MG63 (cell line): ENCODE data around the gene GAGE13. TPM values are rescaled to one million over a fixed set of nuclear protein-coding genes. Genes with fewer than 3 reads are reported as not detected.
"Not testable (repeated sequence)": the region's sequence is repeated elsewhere in the genome, so short reads cannot be mapped to it uniquely, and the experiment has no call there.

Experiments
- DNase-seq: peaks from one replicate; pipeline ENCODE4 v3.0.0-alpha.2; 2020
- H3K27me3 ChIP-seq: fragments of 250-450 bp; sonication (Bioruptor Pico); 2 replicates; pipeline ENCODE4 v1.5.1; 2020; ENCODE audit warnings: mild to moderate bottlenecking, moderate library complexity
- H3K36me3 ChIP-seq: fragments of 250-450 bp; sonication (Bioruptor Pico); 2 replicates; pipeline ENCODE4 v1.5.1; 2020; ENCODE audit warnings: mild to moderate bottlenecking, moderate library complexity
- H3K4me3 ChIP-seq: fragments of 250-450 bp; sonication (Bioruptor Pico); 2 replicates; pipeline ENCODE4 v1.5.1; 2020; ENCODE audit warnings: mild to moderate bottlenecking, moderate library complexity
- H3K9me3 ChIP-seq: fragments of 250-450 bp; sonication (Bioruptor Pico); 2 replicates; pipeline ENCODE4 v1.5.1; 2020; ENCODE audit warnings: mild to moderate bottlenecking, moderate library complexity
- total RNA-seq: library from RNA; depleted of rRNA; stranded (reverse); fragments of >200 nt; shearing (Covaris generic); gene quantifications from 2 replicates; pipeline ENCODE4 v1.2.3, GENCODE V29; 2014; ENCODE audit warnings: low replicate concordance; rRNA removed

The GAGE13 gene, protein sequence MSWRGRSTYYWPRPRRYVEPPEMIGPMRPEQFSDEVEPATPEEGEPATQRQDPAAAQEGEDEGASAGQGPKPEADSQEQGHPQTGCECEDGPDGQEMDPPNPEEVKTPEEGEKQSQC
- not detected in 2 replicates for total RNA-seq

- not testable (repeated sequence) for DNase-seq, H3K9me3 ChIP-seq, H3K27me3 ChIP-seq, H3K36me3 ChIP-seq, H3K4me3 ChIP-seq
These were observed at the start of gene GAGE13 for GRCh38 chrX:49331282-49331681. Gene GAGE13 (plus strand): TSS chrX:49331582. CDS start chrX:49332738, 1,156 bp downstream.

GRCh38 chrX:49282647-49283011, 48.8 kb upstream of the GAGE13 start:
- no peak overlapping the region for H3K4me3 ChIP-seq
- no peak for DNase-seq
- H3K27me3 ChIP-seq, result no peaks in the 10 kb centered on the region
- H3K9me3 ChIP-seq, result no peaks in the 10 kb centered on the region
- no peaks in the 10 kb centered on the region for H3K36me3 ChIP-seq

- H3K4me3 ChIP-seq, result no peak overlapping the region
- no peak for DNase-seq
- no peaks in the 10 kb centered on the region for H3K36me3 ChIP-seq
- no peaks in the 10 kb centered on the region for H3K27me3 ChIP-seq
- no peaks in the 10 kb centered on the region for H3K9me3 ChIP-seq
These were observed 47.2 kb upstream of the GAGE13 start for GRCh38 chrX:49284212-49284611.

DNA sequence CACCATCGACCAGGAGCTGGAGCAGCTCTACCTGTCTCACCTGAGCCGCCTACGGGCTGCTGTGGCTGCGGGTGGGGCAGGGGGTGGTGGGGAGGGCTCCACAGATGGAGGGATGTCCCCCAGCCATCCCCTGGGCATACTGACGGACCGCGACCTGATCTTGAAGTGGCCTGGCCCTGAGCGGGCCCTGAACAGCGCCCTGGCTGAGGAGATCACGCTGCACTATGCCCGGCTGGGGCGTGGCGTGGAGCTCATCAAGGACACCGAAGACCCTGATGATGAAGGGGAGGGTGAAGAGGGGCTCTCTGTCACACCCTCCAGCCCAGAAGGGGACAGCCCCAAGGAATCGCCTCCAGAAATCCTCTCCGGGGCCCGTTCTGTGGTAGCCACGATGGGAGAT, 45.2 kb upstream of the GAGE13 start:
- Histone ChIP-seq H3K4me3 (no peak overlapping the region), H3K27me3 (no peaks in the 10 kb centered on the region), H3K36me3 (no peaks in the 10 kb centered on the region), H3K9me3 (no peaks in the 10 kb centered on the region)
- no peak for DNase-seq

DNA sequence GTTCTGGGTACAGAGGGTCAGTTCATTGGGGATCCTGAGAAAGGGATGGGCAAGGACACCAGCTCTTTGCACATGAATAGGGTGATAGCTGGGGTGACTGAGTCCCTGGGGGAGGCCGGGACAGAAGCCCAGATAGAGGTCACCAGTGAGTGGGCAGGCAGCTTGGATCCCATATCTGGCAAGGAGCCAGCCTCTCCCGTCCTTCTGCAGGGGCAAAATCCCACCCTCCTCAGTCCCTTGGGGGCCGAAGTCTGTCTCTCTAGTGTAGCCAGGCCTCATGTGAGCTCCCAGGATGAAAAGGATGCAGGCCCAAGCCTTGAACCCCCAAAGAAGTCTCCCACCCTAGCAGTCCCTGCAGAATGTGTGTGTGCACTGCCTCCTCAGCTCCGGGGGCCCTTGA, 44.8 kb upstream of the GAGE13 start:
- Histone ChIP-seq H3K36me3 (no peaks in the 10 kb centered on the region), H3K9me3 (no peaks in the 10 kb centered on the region), H3K4me3 (no peak overlapping the region), H3K27me3 (no peaks in the 10 kb centered on the region)
- no peak for DNase-seq

- Histone ChIP-seq H3K27me3 (no peaks in the 10 kb centered on the region), H3K4me3 (no peak overlapping the region), H3K36me3 (no peaks in the 10 kb centered on the region), H3K9me3 (no peaks in the 10 kb centered on the region)
- DNase-seq, result no peak
These were observed 43.7 kb upstream of the GAGE13 start for GRCh38 chrX:49287665-49288064.

DNA sequence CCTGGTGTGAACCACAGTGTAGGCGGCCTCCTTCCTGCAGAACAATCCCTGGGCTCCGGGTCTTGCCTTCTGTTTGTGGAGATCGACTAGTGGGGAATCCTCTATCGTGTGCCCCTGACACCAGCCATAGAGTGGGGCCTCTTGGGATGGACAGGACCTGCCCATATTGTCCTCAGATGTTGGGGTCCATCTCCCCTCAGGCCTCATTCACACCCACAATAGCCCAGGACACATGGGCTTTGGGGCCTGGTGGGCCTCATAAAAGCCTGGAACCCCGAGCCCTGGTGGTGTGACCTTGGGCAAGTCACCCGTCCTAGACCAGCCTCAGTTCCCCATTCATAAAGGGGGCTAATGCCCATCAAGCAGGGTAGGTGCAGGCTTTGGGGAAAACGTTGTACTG, 41.2 kb upstream of the GAGE13 start:
- no peak overlapping the region for H3K4me3 ChIP-seq
- no peaks in the 10 kb centered on the region for H3K9me3 ChIP-seq
- no peak for DNase-seq
- no peaks in the 10 kb centered on the region for H3K36me3 ChIP-seq
- no peaks in the 10 kb centered on the region for H3K27me3 ChIP-seq

GRCh38 chrX:49291615-49292337, 39.6 kb upstream of the GAGE13 start:
- no peak overlapping the region for H3K4me3 ChIP-seq

DNA sequence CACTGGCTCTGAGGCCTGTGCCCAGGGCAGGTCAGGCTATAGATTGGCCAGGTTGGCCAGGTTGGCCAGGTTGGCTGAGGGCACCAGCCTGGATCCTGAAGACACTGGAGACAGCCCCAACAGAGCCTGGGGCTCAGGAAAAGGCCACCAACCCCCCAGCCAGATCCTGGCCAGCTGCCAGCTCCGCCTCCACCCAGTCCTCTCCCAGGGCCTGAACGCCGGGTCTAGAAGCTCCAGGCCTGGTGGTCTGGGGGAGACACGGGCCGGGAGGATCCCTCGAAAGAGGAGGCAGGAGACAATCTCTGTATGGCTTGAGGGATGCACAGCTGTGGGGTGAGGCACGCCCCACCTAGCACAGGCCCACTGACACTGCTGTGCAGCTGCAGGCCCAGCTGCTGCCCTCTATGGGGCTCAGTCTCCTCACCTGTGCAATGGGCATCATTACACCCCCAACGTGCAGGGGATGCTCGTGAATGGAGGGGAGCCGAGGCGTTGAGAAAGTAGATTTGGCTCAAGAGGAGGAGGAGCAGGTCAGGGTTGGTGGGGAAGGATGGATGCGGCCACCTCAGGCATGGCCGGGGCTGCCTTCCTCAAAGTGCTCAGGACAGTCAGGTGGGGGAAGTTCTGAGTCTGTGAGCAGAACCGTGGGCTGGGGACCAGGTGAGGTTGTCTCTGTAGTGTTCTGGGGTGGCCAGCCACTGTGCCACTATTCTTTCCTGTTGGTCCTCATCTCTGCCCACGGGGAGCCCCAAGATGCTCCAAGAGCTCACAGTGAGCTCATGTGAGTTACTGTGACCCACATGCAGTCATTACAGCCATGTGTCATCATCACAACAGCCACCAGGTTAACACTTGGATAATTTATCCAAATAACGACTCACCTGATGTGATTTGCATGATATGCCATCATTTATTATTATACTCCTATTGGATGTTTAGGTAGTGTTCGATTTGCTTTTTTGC, 38.7 kb upstream of the GAGE13 start:
- no peaks in the 10 kb centered on the region for H3K9me3 ChIP-seq
- H3K4me3 ChIP-seq, result no peak overlapping the region
- H3K27me3 ChIP-seq, result no peaks in the 10 kb centered on the region
- DNase-seq, result no peak
- H3K36me3 ChIP-seq, result no peaks in the 10 kb centered on the region

More at GRCh38 chrX:49291615-49292337, 39.6 kb upstream of the GAGE13 start:
- Histone ChIP-seq H3K9me3 (no peaks in the 10 kb centered on the region), H3K27me3 (no peaks in the 10 kb centered on the region), H3K36me3 (no peaks in the 10 kb centered on the region)
- DNase-seq, result peak; percentile 17

DNA sequence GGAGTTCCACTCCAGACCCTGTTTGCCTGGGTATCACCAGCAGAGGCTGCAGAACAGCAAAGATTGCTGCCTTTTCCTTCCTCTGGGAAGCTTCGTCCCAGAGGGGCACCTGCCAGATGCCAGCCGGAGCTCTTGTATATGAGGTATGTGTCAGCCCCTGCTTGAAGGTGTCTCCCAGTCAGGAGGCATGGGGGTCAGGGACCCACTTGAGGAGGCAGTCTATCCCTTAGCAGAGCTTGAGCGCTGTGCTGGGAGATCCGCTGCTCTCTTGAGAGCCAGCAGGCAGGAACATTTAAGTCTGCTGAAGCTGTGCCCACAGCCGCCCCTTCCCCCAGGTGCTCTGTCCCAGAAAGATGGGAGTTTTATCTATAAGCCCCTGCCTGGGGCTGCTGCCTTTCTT, 32.1 kb upstream of the GAGE13 start:
- not testable (repeated sequence) for H3K36me3 ChIP-seq, H3K9me3 ChIP-seq, H3K27me3 ChIP-seq, DNase-seq, H3K4me3 ChIP-seq

DNA sequence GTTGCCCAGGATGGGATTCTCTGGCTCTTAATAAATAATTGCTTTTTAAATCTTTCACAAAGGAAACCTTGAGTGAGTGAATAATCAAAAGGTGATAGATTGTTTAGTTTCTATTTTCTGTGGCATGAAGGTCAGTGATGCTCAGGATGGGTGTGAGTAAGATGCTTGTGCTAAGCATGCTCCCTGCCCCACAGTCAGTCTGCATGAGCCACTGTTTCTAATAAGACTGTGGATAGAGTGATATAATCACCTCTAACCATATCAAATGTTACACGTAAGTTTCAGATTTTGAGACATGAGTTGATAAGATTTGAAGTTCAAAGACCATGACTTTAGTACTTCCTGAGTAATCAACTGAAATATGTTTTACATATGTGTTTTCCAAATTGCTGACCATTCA, 30.7 kb upstream of the GAGE13 start:
- no peak for DNase-seq
- H3K36me3 ChIP-seq, result no peaks in the 10 kb centered on the region
- no peaks in the 10 kb centered on the region for H3K27me3 ChIP-seq
- no peak overlapping the region for H3K4me3 ChIP-seq
- H3K9me3 ChIP-seq, result no peaks in the 10 kb centered on the region

- H3K36me3 ChIP-seq, result no peaks in the 10 kb centered on the region
- no peak within 1 kb of the TSS for H3K4me3 ChIP-seq
- no peak for DNase-seq
- no peaks in the 10 kb centered on the region for H3K9me3 ChIP-seq
- no peaks in the 10 kb centered on the region for H3K27me3 ChIP-seq
These were observed 28.0 kb upstream of the GAGE13 start, which contains the start of gene GAGE10 for GRCh38 chrX:49303346-49303745. Gene GAGE10 (plus strand): TSS chrX:49303646. CDS start chrX:49304860, 1,214 bp downstream.

- H3K9me3 ChIP-seq, DNase-seq, H3K36me3 ChIP-seq, H3K27me3 ChIP-seq, H3K4me3 ChIP-seq: not testable (repeated sequence)
These were observed 23.6 kb upstream of the GAGE13 start for GRCh38 chrX:49307775-49308174.

DNA sequence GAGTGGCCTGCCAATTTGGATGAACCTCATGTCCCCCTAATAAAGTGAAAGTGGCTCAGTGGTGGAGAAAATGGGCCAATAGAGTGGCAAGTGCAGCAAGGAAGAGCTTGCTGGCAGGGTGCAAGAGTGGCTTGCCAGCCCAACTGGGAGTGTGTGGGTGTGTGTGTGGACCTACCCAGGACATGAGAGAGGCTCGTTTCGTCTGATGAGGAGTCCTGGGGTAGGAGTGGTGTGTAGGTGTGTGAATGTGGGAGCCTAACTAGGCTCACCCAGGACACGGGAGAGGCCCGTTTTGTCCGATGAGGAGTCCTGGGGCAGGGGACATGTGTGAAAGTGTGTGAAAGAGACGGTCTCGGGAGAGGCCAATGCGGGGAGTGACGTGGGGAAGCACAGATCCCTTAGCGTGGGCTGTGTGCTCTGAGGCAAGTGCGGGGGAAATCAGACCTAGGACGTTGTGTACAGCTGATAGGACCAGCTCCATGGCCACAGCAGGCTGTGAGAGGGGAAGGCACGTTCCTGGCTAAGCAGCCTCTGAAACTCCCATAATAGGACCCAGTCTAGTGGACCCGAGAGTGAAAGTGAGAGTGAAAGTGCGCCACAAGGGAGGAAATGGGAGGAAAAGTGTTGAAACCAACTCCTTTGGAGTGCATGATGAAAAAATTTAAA, 22.6 kb upstream of the GAGE13 start:
- H3K4me3 ChIP-seq, result peak overlapping the region; percentile 12
- no peaks in the 10 kb centered on the region for H3K36me3 ChIP-seq
- H3K27me3 ChIP-seq, result no peaks in the 10 kb centered on the region
- H3K9me3 ChIP-seq, result no peaks in the 10 kb centered on the region
- DNase-seq, result no peak

DNA sequence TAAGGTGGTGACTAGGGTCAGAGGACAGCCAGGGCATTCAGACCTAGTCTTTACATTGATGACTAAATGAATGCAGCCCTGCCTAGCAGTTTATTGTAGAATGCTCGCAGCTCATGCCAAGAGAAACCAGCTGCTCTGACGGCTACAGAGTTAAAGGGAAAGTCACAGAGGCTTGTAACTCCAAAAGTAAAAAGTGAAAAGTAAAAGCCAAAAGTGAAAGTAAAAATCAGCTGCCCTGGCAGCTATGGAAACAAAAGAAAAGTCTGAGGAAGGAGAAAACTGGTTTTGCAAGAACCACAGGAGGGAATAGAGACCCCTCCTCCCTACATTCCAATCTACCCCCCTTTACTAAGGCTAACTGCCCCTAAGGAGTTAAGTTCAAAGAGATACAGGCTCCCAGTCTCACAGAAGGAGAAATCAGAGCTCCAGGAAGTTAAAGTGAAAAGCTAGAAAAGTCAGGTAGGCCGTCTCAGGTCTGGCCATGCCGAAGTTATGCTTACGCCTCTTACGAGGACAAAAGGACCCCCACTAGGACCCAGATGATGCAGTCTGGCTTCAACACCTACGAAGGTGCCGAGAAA, 21.9 kb upstream of the GAGE13 start:
- Histone ChIP-seq H3K36me3 (no peaks in the 10 kb centered on the region), H3K27me3 (no peaks in the 10 kb centered on the region), H3K9me3 (no peaks in the 10 kb centered on the region), H3K4me3 (peak overlapping the region; percentile 12)
- peak; percentile 31 for DNase-seq

- H3K4me3 ChIP-seq, result no peak overlapping the region
- no peaks in the 10 kb centered on the region for H3K9me3 ChIP-seq
- H3K36me3 ChIP-seq, result no peaks in the 10 kb centered on the region
- no peaks in the 10 kb centered on the region for H3K27me3 ChIP-seq
- no peak for DNase-seq
These were observed 21.0 kb upstream of the GAGE13 start for GRCh38 chrX:49310371-49310770.
